DND-41 (cell line): ENCODE results near the gene RTN4IP1.

ENCODE experiments used
- ATAC-seq: fragments of 200-7000 bp; cut with Tn5 transposase; 3 replicates; pipeline ENCODE4 v1.9.1; 2021; ENCODE audit warnings: low read depth; ENCODE audit not compliant: insufficient read depth
- DNase-seq: peaks from one replicate; pipeline ENCODE4 v3.0.0-alpha.2; 2020
- H2AFZ ChIP-seq: 2 replicates; pipeline ENCODE4 v1.6.0; 2012; ENCODE audit warnings: low read depth, low read length
- H3K27ac ChIP-seq: 2 replicates; pipeline ENCODE4 v1.5.1; 2012; ENCODE audit warnings: low read length, inconsistent platforms
- H3K27me3 ChIP-seq: fragments of 200-600 bp; sonication (generic); 2 replicates; pipeline ENCODE4 v1.6.0; 2012; ENCODE audit warnings: low read length, mild to moderate bottlenecking, inconsistent platforms; ENCODE audit not compliant: insufficient read depth, poor library complexity
- H3K36me3 ChIP-seq: 2 replicates; pipeline ENCODE4 v1.5.1; 2012; ENCODE audit warnings: low read length, inconsistent platforms; ENCODE audit not compliant: insufficient read depth
- H3K4me1 ChIP-seq: 2 replicates; pipeline ENCODE4 v1.5.1; 2012; ENCODE audit warnings: mild to moderate bottlenecking, low read length; ENCODE audit not compliant: insufficient read depth
- H3K4me2 ChIP-seq: 2 replicates; pipeline ENCODE4 v1.6.0; 2012; ENCODE audit warnings: mild to moderate bottlenecking, moderate library complexity, low read length, inconsistent platforms; ENCODE audit not compliant: insufficient read depth
- H3K4me3 ChIP-seq, 2 experiments: fragments of 200-600 bp in 1 of 2; shearing (Covaris generic) in 1 of 2; 2 replicates each; pipeline ENCODE4 v1.5.1; 2012 to 2016; ENCODE audit warnings: inconsistent platforms in 2 of 2, low read length in 2 of 2, mild to moderate bottlenecking in 2 of 2, low read depth in 1 of 2, moderate library complexity in 1 of 2
- H3K79me2 ChIP-seq: 2 replicates; pipeline ENCODE4 v1.6.0; 2012; ENCODE audit warnings: low read length, inconsistent platforms; ENCODE audit not compliant: insufficient read depth
- H3K9ac ChIP-seq: 2 replicates; pipeline ENCODE4 v1.6.0; 2012; ENCODE audit warnings: low read depth, mild to moderate bottlenecking, inconsistent platforms, low read length, moderate library complexity
- H3K9me3 ChIP-seq: 2 replicates; pipeline ENCODE4 v1.5.1; 2012; ENCODE audit warnings: low read length, moderate library complexity, mild to moderate bottlenecking, inconsistent platforms; ENCODE audit not compliant: insufficient read depth, severe bottlenecking
- H4K20me1 ChIP-seq: 2 replicates; pipeline ENCODE4 v1.6.0; 2012; ENCODE audit warnings: low read length; ENCODE audit not compliant: insufficient read depth
- EZH2 ChIP-seq: IDR thresholded peaks from 3 replicates; pipeline ENCODE4 v1.6.1; 2012; ENCODE audit warnings: borderline replicate concordance, low read depth, mild to moderate bottlenecking, moderate library complexity, low read length, inconsistent platforms; ENCODE audit not compliant: severe bottlenecking
- TF ChIP-seq, protein P1 (sequence below): IDR thresholded peaks from 2 replicates; pipeline ENCODE4 v1.5.1; 2012; ENCODE audit warnings: borderline replicate concordance, low read length, moderate library complexity, mild to moderate bottlenecking; ENCODE audit not compliant: poor library complexity, severe bottlenecking; ENCODE audit errors: extremely low read depth

The RTN4IP1 gene

GRCh38 chr6:106613590-106613989 lies 15.7 kb downstream of the RTN4IP1 start:
- peaks cover 5% of the 10 kb centered on the region; the same call in 1 of the 2 replicates for H3K36me3 ChIP-seq
- no peak overlapping the region for H3K4me2 ChIP-seq
- no peaks in the 10 kb centered on the region for H3K79me2 ChIP-seq
- no peak overlapping the region for H3K27ac ChIP-seq
- no peaks in the 10 kb centered on the region for H3K9me3 ChIP-seq
- DNase-seq (no peak), ATAC-seq (no peak)
- no peak overlapping the region for H3K9ac ChIP-seq
- H3K27me3 ChIP-seq: no peaks in the 10 kb centered on the region
- H4K20me1 ChIP-seq: no peaks in the 10 kb centered on the region
- no peak overlapping the region for H3K4me3 ChIP-seq
- TF ChIP-seq, protein P1, sequence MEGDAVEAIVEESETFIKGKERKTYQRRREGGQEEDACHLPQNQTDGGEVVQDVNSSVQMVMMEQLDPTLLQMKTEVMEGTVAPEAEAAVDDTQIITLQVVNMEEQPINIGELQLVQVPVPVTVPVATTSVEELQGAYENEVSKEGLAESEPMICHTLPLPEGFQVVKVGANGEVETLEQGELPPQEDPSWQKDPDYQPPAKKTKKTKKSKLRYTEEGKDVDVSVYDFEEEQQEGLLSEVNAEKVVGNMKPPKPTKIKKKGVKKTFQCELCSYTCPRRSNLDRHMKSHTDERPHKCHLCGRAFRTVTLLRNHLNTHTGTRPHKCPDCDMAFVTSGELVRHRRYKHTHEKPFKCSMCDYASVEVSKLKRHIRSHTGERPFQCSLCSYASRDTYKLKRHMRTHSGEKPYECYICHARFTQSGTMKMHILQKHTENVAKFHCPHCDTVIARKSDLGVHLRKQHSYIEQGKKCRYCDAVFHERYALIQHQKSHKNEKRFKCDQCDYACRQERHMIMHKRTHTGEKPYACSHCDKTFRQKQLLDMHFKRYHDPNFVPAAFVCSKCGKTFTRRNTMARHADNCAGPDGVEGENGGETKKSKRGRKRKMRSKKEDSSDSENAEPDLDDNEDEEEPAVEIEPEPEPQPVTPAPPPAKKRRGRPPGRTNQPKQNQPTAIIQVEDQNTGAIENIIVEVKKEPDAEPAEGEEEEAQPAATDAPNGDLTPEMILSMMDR: no peak
- TF ChIP-seq EZH2: no peak
- H2AFZ ChIP-seq: no peak overlapping the region
- no peaks in the 10 kb centered on the region for H3K4me1 ChIP-seq

GRCh38 chr6:106612671-106613416 lies 16.5 kb downstream of the RTN4IP1 start:
- Histone ChIP-seq H3K4me1 (no peaks in the 10 kb centered on the region), H3K9ac (no peak overlapping the region), H3K36me3 (no peaks in the 10 kb centered on the region; the same call in 1 of the 2 replicates), H2AFZ (no peak overlapping the region), H3K4me2 (no peak overlapping the region), H3K27me3 (no peaks in the 10 kb centered on the region), H3K79me2 (no peaks in the 10 kb centered on the region), H3K9me3 (no peaks in the 10 kb centered on the region), H4K20me1 (no peaks in the 10 kb centered on the region), H3K27ac (no peak overlapping the region), H3K4me3 (no peak overlapping the region)
- DNase-seq (no peak), ATAC-seq (no peak)
- TF ChIP-seq EZH2: no peak
- TF ChIP-seq, protein P1: no peak

- Histone ChIP-seq H3K79me2 (no peaks in the 10 kb centered on the region), H3K36me3 (no peaks in the 10 kb centered on the region), H3K9ac (no peak overlapping the region), H3K4me1 (no peaks in the 10 kb centered on the region), H3K4me2 (no peak overlapping the region), H3K27ac (no peak overlapping the region), H3K27me3 (no peaks in the 10 kb centered on the region), H3K9me3 (no peaks in the 10 kb centered on the region), H3K4me3 (no peak overlapping the region), H4K20me1 (no peaks in the 10 kb centered on the region), H2AFZ (no peak overlapping the region)
- ATAC-seq (no peak), DNase-seq (no peak)
- TF ChIP-seq, protein P1: no peak
- no peak for TF ChIP-seq EZH2
Measured at GRCh38 chr6:106611030-106611429, 18.3 kb downstream of the RTN4IP1 start.
